ENCODE measurements around the gene SEMA4D.

DNA sequence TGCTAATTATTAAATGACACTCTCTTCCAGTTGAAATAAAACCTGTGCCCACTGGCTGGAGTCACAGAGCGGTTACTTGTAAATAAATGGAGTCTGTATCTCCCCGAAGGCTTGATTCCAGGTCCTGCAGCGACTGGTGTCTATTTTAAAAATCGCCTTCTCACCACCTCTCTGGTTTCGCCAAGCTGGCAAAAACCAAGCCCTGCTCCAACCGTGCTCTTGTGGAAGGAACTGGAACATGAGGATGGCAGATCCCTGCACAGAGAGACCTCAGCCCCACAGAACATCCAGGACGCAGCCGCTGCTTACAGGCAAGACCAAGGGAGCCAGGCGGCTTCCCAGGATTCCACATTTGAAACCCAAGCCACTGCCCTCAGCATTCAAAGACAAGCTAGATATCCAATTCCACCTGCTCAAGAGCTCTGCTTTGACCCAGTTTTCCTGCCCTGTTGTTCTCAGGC is 15.0 kb downstream of the SEMA4D start:
- TF ChIP-seq, protein P1, sequence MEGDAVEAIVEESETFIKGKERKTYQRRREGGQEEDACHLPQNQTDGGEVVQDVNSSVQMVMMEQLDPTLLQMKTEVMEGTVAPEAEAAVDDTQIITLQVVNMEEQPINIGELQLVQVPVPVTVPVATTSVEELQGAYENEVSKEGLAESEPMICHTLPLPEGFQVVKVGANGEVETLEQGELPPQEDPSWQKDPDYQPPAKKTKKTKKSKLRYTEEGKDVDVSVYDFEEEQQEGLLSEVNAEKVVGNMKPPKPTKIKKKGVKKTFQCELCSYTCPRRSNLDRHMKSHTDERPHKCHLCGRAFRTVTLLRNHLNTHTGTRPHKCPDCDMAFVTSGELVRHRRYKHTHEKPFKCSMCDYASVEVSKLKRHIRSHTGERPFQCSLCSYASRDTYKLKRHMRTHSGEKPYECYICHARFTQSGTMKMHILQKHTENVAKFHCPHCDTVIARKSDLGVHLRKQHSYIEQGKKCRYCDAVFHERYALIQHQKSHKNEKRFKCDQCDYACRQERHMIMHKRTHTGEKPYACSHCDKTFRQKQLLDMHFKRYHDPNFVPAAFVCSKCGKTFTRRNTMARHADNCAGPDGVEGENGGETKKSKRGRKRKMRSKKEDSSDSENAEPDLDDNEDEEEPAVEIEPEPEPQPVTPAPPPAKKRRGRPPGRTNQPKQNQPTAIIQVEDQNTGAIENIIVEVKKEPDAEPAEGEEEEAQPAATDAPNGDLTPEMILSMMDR (IDR thresholded peaks at IDR 0.05), result no peak
- TF ChIP-seq EP300 (IDR thresholded peaks at IDR 0.05) (no peak), POLR2A (IDR thresholded peaks at IDR 0.05) (no peak)
